H1 (cell line): ENCODE data around the gene RTN4IP1. TPM values are rescaled to one million over a fixed set of nuclear protein-coding genes. Genes with fewer than 3 reads are reported as not detected.

Experiments used
- CTCF ChIA-PET: fragments of 300-600 bp; sonication (Branson Sonifier 250); formaldehyde crosslinking; loops from one replicate; lab custom pipeline; 2021; ENCODE audit not compliant: partially characterized antibody; lab: Charles Lee
- POLR2A ChIA-PET: fragments of 300-600 bp; sonication (Branson Sonifier 250); formaldehyde crosslinking; loops from one replicate; lab custom pipeline; 2021; ENCODE audit warnings: inconsistent platforms; ENCODE audit not compliant: partially characterized antibody; lab: Charles Lee
- DNase-seq, 2 experiments: peaks; one replicate each; pipeline versions ENCODE4 v3.0.0 to v3.0.0-alpha.2; 2010 to 2022; ENCODE audit warnings: low spot score in 2 of 2, low read depth in 1 of 2, mixed read lengths in 1 of 2
- FAIRE-seq: peaks from 2 replicates; lab custom pipeline; 2011; peaks lifted over from hg19 to GRCh38; lab: Jason Lieb, UNC
- H2AFZ ChIP-seq: 2 replicates; pipeline ENCODE4 v1.8.1; 2012; ENCODE audit warnings: low read length, inconsistent platforms
- H2AK5ac ChIP-seq: 2 replicates; pipeline ENCODE4 v1.6.1; 2013; ENCODE audit warnings: low read depth, low read length
- H2BK120ac ChIP-seq: replicated peaks from 2 replicates; pipeline ENCODE3; 2013; ENCODE audit warnings: low read depth, low read length, inconsistent platforms
- H2BK12ac ChIP-seq: 2 replicates; pipeline ENCODE4 v1.6.1; 2013; ENCODE audit warnings: low read depth, low read length
- H2BK15ac ChIP-seq: 2 replicates; pipeline ENCODE4 v1.6.1; 2013; ENCODE audit warnings: low read length
- H2BK20ac ChIP-seq: 2 replicates; pipeline ENCODE4 v1.6.1; 2013; ENCODE audit warnings: low read length
- H2BK5ac ChIP-seq: 2 replicates; pipeline ENCODE4 v1.6.1; 2013; ENCODE audit warnings: low read depth, low read length
- H3K14ac ChIP-seq: 2 replicates; pipeline ENCODE4 v1.6.1; 2013; ENCODE audit warnings: inconsistent platforms; ENCODE audit not compliant: insufficient read length
- H3K18ac ChIP-seq: 2 replicates; pipeline ENCODE4 v1.6.1; 2013; ENCODE audit warnings: low read length; ENCODE audit errors: extremely low read depth
- H3K23ac ChIP-seq: 2 replicates; pipeline ENCODE4 v1.6.1; 2013; ENCODE audit warnings: inconsistent platforms; ENCODE audit not compliant: insufficient read length
- H3K23me2 ChIP-seq: 2 replicates; pipeline ENCODE4 v1.6.1; 2013; ENCODE audit warnings: low read depth, low read length
- H3K27ac ChIP-seq: 2 replicates; pipeline ENCODE4 v1.6.1; 2011; ENCODE audit warnings: low read depth, low read length, inconsistent platforms
- H3K27me3 ChIP-seq, 4 experiments: replicated peaks in 1 of 4; 1 replicate in 1 of 4; 2 replicates in 3 of 4; pipeline versions ENCODE4 v1.6.1 to v1.8.1; 2011 to 2013; ENCODE audit warnings: low read length in 3 of 4, mild to moderate bottlenecking in 3 of 4, inconsistent platforms in 2 of 4, mixed read lengths in 2 of 4, moderate library complexity in 1 of 4; ENCODE audit not compliant: control insufficient read depth in 3 of 4, insufficient read depth in 3 of 4; ENCODE audit errors: extremely low read depth in 1 of 4
- H3K36me3 ChIP-seq, 4 experiments: 2 replicates each; pipeline versions ENCODE4 v1.6.1 to v1.8.1; 2011 to 2013; ENCODE audit warnings: mild to moderate bottlenecking in 4 of 4, low read length in 3 of 4, moderate library complexity in 2 of 4, control low read depth in 1 of 4, inconsistent platforms in 1 of 4; ENCODE audit not compliant: insufficient read depth in 4 of 4, control insufficient read depth in 2 of 4
- H3K4ac ChIP-seq: replicated peaks from 2 replicates; pipeline ENCODE3; 2013; ENCODE audit warnings: low read length, low read depth, mixed read lengths, inconsistent platforms; ENCODE audit not compliant: insufficient read length
- H3K4me1 ChIP-seq, 4 experiments: replicated peaks in 1 of 4; 1 replicate in 1 of 4; 2 replicates in 3 of 4; pipeline versions ENCODE4 v1.6.1 to v1.8.1; 2011 to 2013; ENCODE audit warnings: low read length in 3 of 4, inconsistent platforms in 2 of 4, mixed read lengths in 1 of 4; ENCODE audit not compliant: insufficient read depth in 4 of 4, control insufficient read depth in 3 of 4
- H3K4me2 ChIP-seq, 2 experiments: 2 replicates each; pipeline versions ENCODE4 v1.6.1 to v1.8.1; 2011 to 2013; ENCODE audit warnings: low read depth in 2 of 2, low read length in 2 of 2, control low read depth in 1 of 2, inconsistent platforms in 1 of 2, mild to moderate bottlenecking in 1 of 2; ENCODE audit not compliant: insufficient read depth in 1 of 2
- H3K4me3 ChIP-seq, 4 experiments: fragments of 200-600, 300-600 bp in 1 of 4; sonication (generic), shearing (Covaris generic), sonication (Bioruptor Twin) in 1 of 4; 2 replicates each; pipeline versions ENCODE4 v1.5.1 to v1.8.1; 2011 to 2016; ENCODE audit warnings: low read length in 4 of 4, low read depth in 3 of 4, control low read depth in 2 of 4, inconsistent platforms in 2 of 4, mild to moderate bottlenecking in 2 of 4, mixed read lengths in 1 of 4, moderate library complexity in 1 of 4; ENCODE audit not compliant: insufficient read depth in 2 of 4; ENCODE audit errors: extremely low read depth in 1 of 4
- H3K56ac ChIP-seq: replicated peaks from 2 replicates; pipeline ENCODE3; 2013; ENCODE audit warnings: low read depth, mild to moderate bottlenecking, mixed read lengths, low read length, inconsistent platforms; ENCODE audit not compliant: insufficient read length
- H3K79me1 ChIP-seq: 2 replicates; pipeline ENCODE4 v1.6.1; 2013; ENCODE audit warnings: low read depth, low read length, control low read depth
- H3K79me2 ChIP-seq, 2 experiments: 2 replicates each; pipeline versions ENCODE4 v1.6.1 to v1.8.1; 2012 to 2013; ENCODE audit warnings: low read length in 2 of 2, mild to moderate bottlenecking in 2 of 2, inconsistent platforms in 1 of 2; ENCODE audit not compliant: insufficient read depth in 2 of 2, control insufficient read depth in 1 of 2
- H3K9ac ChIP-seq, 4 experiments: replicated peaks in 1 of 4; 1 replicate in 1 of 4; 2 replicates in 3 of 4; pipeline versions ENCODE4 v1.6.1 to v1.8.1; 2011 to 2013; ENCODE audit warnings: low read depth in 3 of 4, low read length in 3 of 4, control low read depth in 2 of 4, mild to moderate bottlenecking in 2 of 4, moderate library complexity in 2 of 4, inconsistent platforms in 1 of 4; ENCODE audit errors: extremely low read depth in 1 of 4
- H3K9me3 ChIP-seq, 2 experiments: 2 replicates each; pipeline versions ENCODE4 v1.6.1 to v1.8.1; 2012 to 2013; ENCODE audit warnings: mild to moderate bottlenecking in 2 of 2, moderate library complexity in 2 of 2, control low read depth in 1 of 2, inconsistent platforms in 1 of 2, low read depth in 1 of 2, low read length in 1 of 2, mixed read lengths in 1 of 2; ENCODE audit not compliant: insufficient read depth in 2 of 2
- H4K20me1 ChIP-seq, 2 experiments: replicated peaks in 1 of 2; 2 replicates each; pipeline versions ENCODE3 to v1.8.1; 2011 to 2013; ENCODE audit warnings: inconsistent platforms in 2 of 2, low read length in 2 of 2, mild to moderate bottlenecking in 1 of 2; ENCODE audit not compliant: insufficient read depth in 2 of 2, control insufficient read depth in 1 of 2
- H4K5ac ChIP-seq: 2 replicates; pipeline ENCODE4 v1.6.1; 2013; ENCODE audit warnings: low read length, low read depth, mixed read lengths, inconsistent platforms; ENCODE audit not compliant: insufficient read length
- H4K8ac ChIP-seq: 2 replicates; pipeline ENCODE4 v1.8.0; 2013; ENCODE audit warnings: mild to moderate bottlenecking, moderate library complexity, low read length, inconsistent platforms; ENCODE audit not compliant: insufficient read depth; ENCODE audit errors: extremely low read depth
- H4K91ac ChIP-seq: replicated peaks from 2 replicates; pipeline ENCODE3; 2013; ENCODE audit warnings: low read length, mixed read lengths, inconsistent platforms; ENCODE audit not compliant: insufficient read length
- ASH2L ChIP-seq: fragments of 200-600, 300-600 bp; sonication (generic); IDR thresholded peaks from one replicate; pipeline ENCODE4 v1.7.1; 2017; ENCODE audit warnings: low read length
- ATF2 ChIP-seq: IDR thresholded peaks from 2 replicates; pipeline ENCODE4 v1.6.1; 2012; ENCODE audit warnings: low read length, inconsistent platforms
- CBX8 ChIP-seq: fragments of 300-800, 300-1000 bp; sonication (generic); IDR thresholded peaks from 2 replicates; pipeline ENCODE4 v1.7.1; 2016; ENCODE audit warnings: low read depth, low read length, borderline replicate concordance
- CEBPB ChIP-seq: IDR thresholded peaks from 2 replicates; pipeline ENCODE4 v1.6.1; 2012; ENCODE audit warnings: low read depth, low read length
- CHD1 ChIP-seq: IDR thresholded peaks from 2 replicates; pipeline ENCODE4 v1.6.1; 2012; ENCODE audit warnings: low read depth, low read length, improper control_type of control experiment
- EP300 ChIP-seq, 2 experiments: IDR thresholded peaks; 1 replicate in 1 of 2; 2 replicates in 1 of 2; pipeline ENCODE4 v1.6.1; 2011 to 2012; ENCODE audit warnings: low read depth in 2 of 2, low read length in 2 of 2, mild to moderate bottlenecking in 2 of 2, borderline replicate concordance in 1 of 2, inconsistent platforms in 1 of 2, moderate library complexity in 1 of 2
- GABPA ChIP-seq: IDR thresholded peaks from 2 replicates; pipeline ENCODE4 v1.6.1; 2011; ENCODE audit warnings: mild to moderate bottlenecking, low read length, moderate library complexity, borderline replicate concordance; ENCODE audit not compliant: insufficient read depth
- JUN ChIP-seq: IDR thresholded peaks from 2 replicates; pipeline ENCODE4 v1.6.1; 2011; ENCODE audit warnings: low read depth, mild to moderate bottlenecking, improper control_type of control experiment, low read length
- KDM5A ChIP-seq: fragments of 200-600 bp; IDR thresholded peaks from 2 replicates; pipeline ENCODE4 v1.7.1; 2012; ENCODE audit warnings: mild to moderate bottlenecking, low read length, inconsistent platforms, mixed read lengths
- RXRA ChIP-seq: IDR thresholded peaks from 2 replicates; pipeline ENCODE4 v1.6.1; 2011; ENCODE audit warnings: low read depth, mild to moderate bottlenecking, low read length, moderate library complexity; ENCODE audit not compliant: insufficient read depth
- SUZ12 ChIP-seq: fragments of 200-600 bp; sonication (generic); IDR thresholded peaks from 2 replicates; pipeline ENCODE4 v1.6.1; 2012; ENCODE audit warnings: mild to moderate bottlenecking, inconsistent platforms, low read length, moderate library complexity, mixed read lengths
- WGBS, 2 experiments: shearing (Covaris generic) in 1 of 2; methylation state at CpG; one replicate each; pipeline versions ENCODE4 v1.1.6 to v1.1.7; 2013 to 2015; ENCODE audit warnings: low lambda C conversion rate in 2 of 2, mixed read lengths in 2 of 2, inconsistent platforms in 1 of 2, low coverage in 1 of 2, missing lambda C conversion rate in 1 of 2; ENCODE audit not compliant: insufficient replicate concordance in 2 of 2, insufficient coverage in 1 of 2, insufficient read length in 1 of 2; ENCODE audit errors: extremely low coverage in 1 of 2, missing lambda C conversion rate in 1 of 2; 5-methylcytosine and 5-hydroxymethylcytosine counted together
- polyA plus RNA-seq, 7 experiments: library from polyadenylated mRNA; depleted of rRNA in 3 of 7; stranded (reverse) in 5 of 7; unstranded in 2 of 7; fragments of >200 nt in 5 of 7; fragments of 200-250 nt in 2 of 7; gene quantifications; 1 replicate in 5 of 7; 2 replicates in 1 of 7; 4 replicates in 1 of 7; pipeline versions ENCODE4 v1.2.1 to v1.2.3, GENCODE V29; 2011 to 2013; ENCODE audit warnings: missing spikeins in 2 of 7, mixed read lengths in 2 of 7
- total RNA-seq: library from RNA; stranded (reverse); fragmentation: NEBNext Ultra II Directional; extraction: Animal tissue kit (Norgen Biotek cat#: 25700); gene quantifications from 2 replicates; pipeline ENCODE4 v1.2.1, GENCODE V29; 2021

RTN4IP1 gene
- total and polyA plus RNA-seq, 2 of the 8 experiments (the other 6 are each of a cell fraction or from before 2014, with no cell fraction given), result 14.6 to 19.5 TPM

- Histone ChIP-seq H3K79me2 (peaks cover 4 to 72% of the 10 kb centered on the region in 2 experiments; a peak in 3 of 4 replicates), H3K9me3 (no peaks in the 10 kb centered on the region), H3K23me2 (no peaks in the 10 kb centered on the region; the same call in 1 of the 2 replicates), H3K23ac (no peak overlapping the region), H4K8ac (no peak overlapping the region), H2BK15ac (no peak overlapping the region), H3K4me3 (no peak overlapping the region), H2AK5ac (no peak overlapping the region), H2BK12ac (no peak overlapping the region), H3K27me3 (no peaks in the 10 kb centered on the region), H2AFZ (no peak overlapping the region), H3K36me3 (peaks cover 0 to 23% (median 4%) of the 10 kb centered on the region in 4 experiments; a peak in 5 of 8 replicates), H3K14ac (no peak overlapping the region), H4K20me1 (peaks cover 1 to 2% of the 10 kb centered on the region in 2 experiments), H3K56ac (no peak overlapping the region), H4K5ac (no peak overlapping the region), H3K4me2 (no peak overlapping the region), H4K91ac (no peak overlapping the region), H3K4me1 (peaks cover 0 to 4% (median 0%) of the 10 kb centered on the region in 4 experiments; a peak in 2 of 7 replicates), H2BK20ac (no peak overlapping the region), H3K79me1 (peaks cover 16% of the 10 kb centered on the region; the same call in 1 of the 2 replicates), H2BK5ac (no peak overlapping the region), H3K9ac (no peak overlapping the region), H3K27ac (no peak overlapping the region), H3K4ac (no peak overlapping the region), H3K18ac (no peak overlapping the region), H2BK120ac (no peak overlapping the region)
- no peak for FAIRE-seq
- 79% methylated on average over 6 of the region's 6 CpGs; no CpG with 5 or more reads in 1 of the 2 experiments for WGBS, 2 experiments
- ChIA-PET POLR2A (interaction anchor here (0.8 to 2.7 kb wide), 2 partner anchors 11 to 12 kb away, joined by 3 to 7 read pairs; no protein-coding TSS in a partner anchor), CTCF (interaction anchor here (1.4 to 4.0 kb wide), 2 partner anchors 10 to 28 kb away, joined by 5 to 17 read pairs; no protein-coding TSS in a partner anchor)
- no peak for DNase-seq
- TF ChIP-seq CBX8, result no peak
- no peak for TF ChIP-seq EP300 (IDR thresholded peaks at IDR 0.05; ENCODE audit: borderline replicate concordance in 1 of 2, low read depth in 2 of 2, low read length in 2 of 2)
- no peak for TF ChIP-seq ATF2
- TF ChIP-seq ASH2L, result no peak
- TF ChIP-seq KDM5A, result no peak
- no peak for TF ChIP-seq CEBPB
- no peak for TF ChIP-seq RXRA
- TF ChIP-seq JUN, result no peak
- no peak for TF ChIP-seq SUZ12
- no peak for TF ChIP-seq CHD1
- no peak for TF ChIP-seq GABPA
Measured at GRCh38 chr6:106637717-106638341, 8.5 kb upstream of the RTN4IP1 start.
